Fibroblast of pulmonary artery (primary cell): Measurements from ENCODE around the gene STAT6.
"Not testable (repeated sequence)": the region's sequence is repeated elsewhere in the genome, so short reads cannot be mapped to it uniquely, and the experiment has no call there.

ENCODE experiments used
- DNase-seq: peaks from one replicate; pipeline ENCODE4 v3.0.0-alpha.2; 2010; ENCODE audit warnings: low read depth
- H3K4me3 ChIP-seq: replicated peaks from 2 replicates; pipeline ENCODE4 v1.5.1; 2011; ENCODE audit warnings: low read depth, mild to moderate bottlenecking, control low read depth, low read length, moderate library complexity
- TF ChIP-seq, protein P1 (sequence below): IDR thresholded peaks from 2 replicates; pipeline ENCODE4 v1.5.1; 2011; ENCODE audit warnings: mild to moderate bottlenecking, control low read depth, low read length, inconsistent platforms; ENCODE audit errors: missing control alignments

The STAT6 gene

DNA sequence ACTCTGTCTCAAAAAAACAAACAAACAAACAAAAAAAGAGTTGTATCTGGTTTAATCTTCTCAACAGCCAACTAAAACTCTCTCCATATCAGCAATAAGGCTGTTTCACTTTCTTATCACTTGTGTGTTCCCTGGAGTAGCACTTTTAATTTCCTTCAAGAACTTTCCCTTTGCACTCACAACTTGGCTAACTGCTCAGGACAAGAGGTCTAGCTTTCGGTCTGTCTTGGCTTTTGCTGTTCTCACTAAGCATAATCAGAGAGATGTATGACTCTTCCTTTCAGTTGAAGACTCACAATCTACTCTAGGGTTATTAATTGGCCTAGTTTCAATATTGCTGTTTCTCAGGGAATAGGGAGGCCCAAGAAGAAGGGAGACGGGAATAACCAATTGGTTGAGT, 44.9 kb downstream of the STAT6 start:
- DNase-seq, result no peak
- TF ChIP-seq, protein P1, sequence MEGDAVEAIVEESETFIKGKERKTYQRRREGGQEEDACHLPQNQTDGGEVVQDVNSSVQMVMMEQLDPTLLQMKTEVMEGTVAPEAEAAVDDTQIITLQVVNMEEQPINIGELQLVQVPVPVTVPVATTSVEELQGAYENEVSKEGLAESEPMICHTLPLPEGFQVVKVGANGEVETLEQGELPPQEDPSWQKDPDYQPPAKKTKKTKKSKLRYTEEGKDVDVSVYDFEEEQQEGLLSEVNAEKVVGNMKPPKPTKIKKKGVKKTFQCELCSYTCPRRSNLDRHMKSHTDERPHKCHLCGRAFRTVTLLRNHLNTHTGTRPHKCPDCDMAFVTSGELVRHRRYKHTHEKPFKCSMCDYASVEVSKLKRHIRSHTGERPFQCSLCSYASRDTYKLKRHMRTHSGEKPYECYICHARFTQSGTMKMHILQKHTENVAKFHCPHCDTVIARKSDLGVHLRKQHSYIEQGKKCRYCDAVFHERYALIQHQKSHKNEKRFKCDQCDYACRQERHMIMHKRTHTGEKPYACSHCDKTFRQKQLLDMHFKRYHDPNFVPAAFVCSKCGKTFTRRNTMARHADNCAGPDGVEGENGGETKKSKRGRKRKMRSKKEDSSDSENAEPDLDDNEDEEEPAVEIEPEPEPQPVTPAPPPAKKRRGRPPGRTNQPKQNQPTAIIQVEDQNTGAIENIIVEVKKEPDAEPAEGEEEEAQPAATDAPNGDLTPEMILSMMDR, result no peak
- no peak overlapping the region for H3K4me3 ChIP-seq

DNA sequence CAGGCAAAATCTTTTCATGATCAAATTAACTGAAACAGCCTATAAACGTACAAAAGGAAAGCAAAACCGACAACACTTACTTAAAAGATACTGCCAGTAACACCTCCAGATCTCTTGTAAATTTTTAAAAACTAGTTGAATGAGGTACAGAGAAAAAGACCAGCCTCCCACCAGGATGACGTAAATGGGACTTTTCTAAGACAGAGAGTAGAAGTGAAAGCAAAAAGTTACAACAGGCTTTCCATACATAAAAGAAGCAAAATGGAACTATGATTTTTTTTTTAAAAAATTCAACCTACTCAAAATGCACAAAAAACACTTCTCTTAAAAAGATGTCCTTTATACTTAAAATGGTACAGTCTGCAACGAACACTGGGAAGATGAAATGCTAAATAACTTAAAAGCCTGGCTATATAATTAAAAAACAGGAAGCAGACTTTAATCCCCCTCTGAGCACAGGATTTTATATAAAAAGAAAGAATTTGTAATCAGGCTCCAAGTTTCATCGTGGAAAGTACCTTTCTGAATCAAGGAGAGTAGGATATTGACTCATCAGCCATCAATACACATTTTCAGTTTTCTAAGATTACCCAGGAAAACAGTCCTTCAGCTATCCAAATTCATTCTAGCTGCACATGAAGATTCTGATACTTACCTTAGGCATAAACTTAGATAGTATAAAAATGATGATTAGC, 47.0 kb downstream of the STAT6 start:
- TF ChIP-seq, protein P1, result no peak
- DNase-seq, result no peak

DNA sequence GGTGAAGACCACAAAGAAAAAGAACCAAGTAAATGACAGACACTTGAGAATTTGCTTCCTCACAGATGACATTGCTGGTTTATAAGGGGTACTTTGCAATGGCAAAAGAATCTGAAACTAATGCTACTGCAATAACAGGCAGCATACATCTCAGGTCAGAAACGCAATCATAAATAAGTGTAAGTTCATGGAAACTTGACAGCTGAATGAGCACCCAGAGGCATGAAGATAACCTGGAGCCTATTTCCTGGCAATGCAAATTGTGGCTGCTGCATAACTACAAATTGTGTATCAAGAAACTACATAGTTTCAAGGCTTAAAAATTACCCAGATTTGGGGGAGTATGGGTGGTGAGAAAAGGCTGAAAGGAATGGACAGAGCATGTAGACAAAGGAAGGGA, 52.7 kb downstream of the STAT6 start:
- no peak overlapping the region for H3K4me3 ChIP-seq
- DNase-seq, result no peak
- TF ChIP-seq, protein P1, result no peak

More for the DNA sequence above, 47.0 kb downstream of the STAT6 start:
- H3K4me3 ChIP-seq, result no peak overlapping the region

DNA sequence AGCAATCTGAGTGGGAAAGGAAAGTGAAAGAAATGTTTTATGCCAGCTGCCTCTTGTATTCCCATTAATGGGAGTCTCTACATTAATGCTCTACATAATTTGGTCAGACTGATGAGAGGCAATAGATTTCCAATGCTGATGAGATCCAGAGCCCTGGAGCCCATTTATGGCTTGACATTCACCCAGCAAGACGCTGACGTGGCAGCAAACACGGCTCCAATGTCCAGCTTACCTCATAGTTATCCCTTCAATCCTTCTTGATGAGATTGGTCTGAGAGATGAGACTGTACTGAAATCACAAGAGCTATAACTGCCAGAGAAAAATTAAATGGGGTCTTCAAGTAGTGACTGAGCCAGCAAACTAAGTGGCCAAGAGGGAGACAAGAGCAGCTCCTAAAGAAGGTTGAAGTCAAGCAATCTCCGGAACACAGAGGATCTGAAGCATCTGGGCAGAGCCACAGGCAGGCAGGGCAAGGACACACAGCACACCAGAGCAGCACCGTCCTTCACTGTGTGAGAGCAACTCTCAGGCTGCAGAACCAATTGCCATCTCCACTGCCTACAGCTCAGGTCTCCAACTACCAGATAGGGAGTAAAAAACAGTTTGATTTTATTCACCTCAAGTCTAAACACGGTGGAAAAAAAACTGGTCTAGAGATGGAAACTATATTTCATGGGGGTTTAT, 54.0 kb downstream of the STAT6 start:
- TF ChIP-seq, protein P1, result no peak
- no peak overlapping the region for H3K4me3 ChIP-seq
- DNase-seq, result no peak

DNA sequence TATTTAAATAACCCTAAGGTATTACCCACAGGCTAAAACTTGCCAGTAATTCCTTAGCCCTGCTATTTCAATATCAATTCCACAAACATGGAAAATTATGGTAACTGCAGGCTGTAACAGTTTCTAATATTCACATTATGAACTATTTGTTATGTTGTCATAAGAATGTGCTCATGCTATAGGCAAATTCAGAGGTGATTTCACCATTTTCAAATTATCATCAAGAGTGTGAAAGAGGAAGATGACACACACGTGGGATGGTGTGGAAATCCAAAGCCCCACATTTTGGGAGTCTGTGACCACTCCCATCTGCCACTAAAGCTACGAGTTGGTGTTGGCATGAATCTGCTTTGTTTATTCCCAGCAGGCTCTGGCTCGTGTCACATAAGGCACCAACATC, 55.3 kb downstream of the STAT6 start:
- no peak overlapping the region for H3K4me3 ChIP-seq
- DNase-seq, result peak; percentile 19
- TF ChIP-seq, protein P1, result no peak

DNA sequence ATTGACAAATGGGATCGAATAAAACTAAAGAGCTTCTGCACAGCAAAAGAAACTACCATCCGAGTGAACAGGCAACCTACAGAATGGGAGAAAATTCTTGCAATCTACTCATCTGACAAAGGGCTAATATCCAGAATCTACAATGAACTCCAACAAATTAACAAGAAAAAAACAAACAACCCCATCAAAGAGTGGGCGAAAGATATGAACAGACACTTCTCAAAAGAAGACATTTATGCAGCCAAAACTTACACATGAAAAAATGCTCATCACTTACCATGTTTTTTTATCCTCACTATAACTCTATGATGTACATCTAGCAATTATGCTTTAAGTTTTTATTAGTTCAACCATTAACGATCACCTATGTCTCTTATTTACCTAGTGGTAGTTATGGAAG, 57.3 kb downstream of the STAT6 start:
- not testable (repeated sequence) for H3K4me3 ChIP-seq, DNase-seq

DNA sequence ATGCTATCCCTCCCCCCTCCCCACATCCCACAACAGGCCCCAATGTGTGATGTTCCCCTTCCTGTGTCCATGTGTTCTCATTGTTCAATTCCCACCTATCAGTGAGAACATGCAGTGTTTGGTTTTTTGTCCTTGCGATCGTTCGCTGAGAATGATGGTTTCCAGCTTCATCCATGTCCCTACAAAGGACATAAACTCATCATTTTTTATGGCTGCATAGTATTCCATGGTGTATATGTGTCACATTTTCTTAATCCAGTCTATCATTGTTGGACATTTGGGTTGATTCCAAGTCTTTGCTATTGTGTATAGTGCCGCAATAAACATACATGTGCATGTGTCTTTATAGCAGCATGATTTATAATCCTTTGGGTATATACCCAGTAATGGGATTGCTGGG, 58.0 kb downstream of the STAT6 start:
- not testable (repeated sequence) for H3K4me3 ChIP-seq, DNase-seq

DNA sequence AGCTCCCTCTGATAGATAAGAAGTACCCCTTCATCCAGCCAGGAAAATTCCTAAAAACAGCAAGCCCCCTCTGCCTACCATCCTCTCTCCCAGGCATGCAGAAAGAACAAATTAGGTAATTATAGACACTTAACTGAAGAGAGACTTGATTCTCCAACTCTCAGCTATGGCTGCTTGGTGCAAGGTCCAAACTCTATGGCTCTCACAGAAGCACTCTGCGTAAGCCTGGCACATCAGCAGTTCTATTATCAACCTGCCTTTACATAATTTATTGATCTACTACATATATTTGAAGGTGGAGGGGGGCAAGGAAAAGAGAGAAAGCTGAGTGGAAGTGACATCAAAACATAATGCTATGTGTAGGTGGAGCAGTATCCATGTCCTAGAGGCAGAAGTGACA, 60.2 kb downstream of the STAT6 start:
- no peak overlapping the region for H3K4me3 ChIP-seq
- DNase-seq, result no peak
- TF ChIP-seq, protein P1, result no peak
